ENCODE measurements around the gene PLPP3. TPM values are rescaled to one million over a fixed set of nuclear protein-coding genes. Genes with fewer than 3 reads are reported as not detected.

The PLPP3 gene
- total RNA-seq, 1 donor from 2014 or later: 4.6 TPM

- POLR2A ChIA-PET: no interaction called here
- no peak for TF ChIP-seq CTCF (IDR thresholded peaks at IDR 0.05)
- Mint-ChIP-seq H3K4me3 (no peak overlapping the region), H3K36me3 (ENCODE audit: low read depth) (no peaks in the 10 kb centered on the region), H3K27ac (no peak overlapping the region), H3K9me3 (no peaks in the 10 kb centered on the region), H3K27me3 (no peaks in the 10 kb centered on the region), H3K4me1 (no peaks in the 10 kb centered on the region)
- CTCF ChIA-PET: no interaction called here
- ATAC-seq (ENCODE audit: low read depth) (no peak), DNase-seq (no peak)
- intact Hi-C loops (cut with micrococcal nuclease): no loop called here
Measured at GRCh38 chr1:56448529-56449300, 130.6 kb downstream of the PLPP3 start.

GRCh38 chr1:56447823-56448222 is 131.5 kb downstream of the PLPP3 start:
- TF ChIP-seq CTCF (IDR thresholded peaks at IDR 0.05): no peak
- intact Hi-C loops (cut with micrococcal nuclease): no loop called here
- Mint-ChIP-seq H3K27me3 (no peaks in the 10 kb centered on the region), H3K36me3 (ENCODE audit: low read depth) (no peaks in the 10 kb centered on the region), H3K4me3 (no peak overlapping the region), H3K27ac (no peak overlapping the region), H3K4me1 (no peaks in the 10 kb centered on the region), H3K9me3 (no peaks in the 10 kb centered on the region)
- ATAC-seq (ENCODE audit: low read depth) (no peak), DNase-seq (no peak)
- CTCF ChIA-PET: no interaction called here
- POLR2A ChIA-PET: no interaction called here

GRCh38 chr1:56446531-56447098 is 132.7 kb downstream of the PLPP3 start:
- ChIA-PET CTCF (no interaction called here), POLR2A (no interaction called here)
- DNase-seq (no peak), ATAC-seq (ENCODE audit: low read depth) (no peak)
- no peaks in the 10 kb centered on the region for H3K36me3 Mint-ChIP-seq (ENCODE audit: low read depth)
- no peak overlapping the region for H3K4me3 Mint-ChIP-seq
- TF ChIP-seq CTCF (IDR thresholded peaks at IDR 0.05): no peak
- intact Hi-C loops (cut with micrococcal nuclease): no loop called here
- no peaks in the 10 kb centered on the region for H3K9me3 Mint-ChIP-seq
- H3K27me3 Mint-ChIP-seq: no peaks in the 10 kb centered on the region
- no peaks in the 10 kb centered on the region for H3K4me1 Mint-ChIP-seq
- no peak overlapping the region for H3K27ac Mint-ChIP-seq

- Mint-ChIP-seq H3K36me3 (ENCODE audit: low read depth) (no peaks in the 10 kb centered on the region), H3K27ac (no peak overlapping the region), H3K27me3 (no peaks in the 10 kb centered on the region), H3K4me3 (no peak overlapping the region), H3K9me3 (no peaks in the 10 kb centered on the region), H3K4me1 (no peaks in the 10 kb centered on the region)
- ChIA-PET CTCF (no interaction called here), POLR2A (no interaction called here)
- no peak for ATAC-seq (ENCODE audit: low read depth)
- intact Hi-C loops (cut with micrococcal nuclease): no loop called here
- DNase-seq: no peak
- TF ChIP-seq CTCF (IDR thresholded peaks at IDR 0.05): no peak
Measured at GRCh38 chr1:56444960-56445646, 134.3 kb downstream of the PLPP3 start.

Other genes with a start within 250 kb of the PLPP3 start
- gene PRKAA2, start 65.8 kb upstream of the PLPP3 start, total RNA-seq: not detected in 2 replicates
- not detected in 2 replicates for gene FYB2, start 239.8 kb upstream of the PLPP3 start, total RNA-seq

Measured in activated B cell treated with CpG ODN at 0.5 μM for 24 hours (primary cell).